ENCODE results near the gene NOX5. TPM values are rescaled to one million over a fixed set of nuclear protein-coding genes. Genes with fewer than 3 reads are reported as not detected.

The NOX5 gene
- total RNA-seq, 2 experiments from 2014 or later = not detected

GRCh38 chr15:69013726-69014406 lies 629 bp upstream of the NOX5 start:
- ChIA-PET POLR2A (no interaction called here), CTCF (no interaction called here)
- no peak overlapping the region for H3K27ac Mint-ChIP-seq
- DNase-seq = no peak
- H3K4me1 Mint-ChIP-seq (ENCODE audit: low read depth) = no peaks in the 10 kb centered on the region
- no peaks in the 10 kb centered on the region for H3K4me1 ChIP-seq (ENCODE audit: insufficient read depth, low read length)
- no peaks in the 10 kb centered on the region for H3K36me3 ChIP-seq (ENCODE audit: insufficient read depth, low read length)
- ATAC-seq (ENCODE audit: poor library complexity) = no peak
- peaks cover 10% of the 10 kb centered on the region for H3K9me3 Mint-ChIP-seq
- TF ChIP-seq CTCF (IDR thresholded peaks at IDR 0.05) = no peak
- peaks cover 0 to 6% of the 10 kb centered on the region in 2 experiments for H3K27me3 ChIP-seq (ENCODE audit: control insufficient read depth in 1 of 2, insufficient read depth in 2 of 2, low read length in 2 of 2)
- no peak overlapping the region for H3K4me3 Mint-ChIP-seq
- intact Hi-C loops (cut with DNase I, micrococcal nuclease) = no loop called here
- no peak overlapping the region for H3K4me3 ChIP-seq (ENCODE audit: low read length)
- peaks cover 11 to 17% of the 10 kb centered on the region in 2 experiments for H3K9me3 ChIP-seq (ENCODE audit: control insufficient read depth in 1 of 2, insufficient read depth in 1 of 2, low read length in 2 of 2)
- H3K36me3 Mint-ChIP-seq (ENCODE audit: low read depth) = peaks cover 6% of the 10 kb centered on the region
- peaks cover 7% of the 10 kb centered on the region for H3K27me3 Mint-ChIP-seq
- H3K27ac ChIP-seq (ENCODE audit: low read depth in 1 of 2, low read length in 2 of 2) = no peak overlapping the region

- H3K27me3 Mint-ChIP-seq = peaks cover 7% of the 10 kb centered on the region
- ChIA-PET POLR2A (no interaction called here), CTCF (interaction anchor here (0.6 kb wide), 1 partner anchor 1292 kb away, joined by 3 read pairs; no protein-coding TSS in a partner anchor)
- H3K4me1 ChIP-seq (ENCODE audit: insufficient read depth, low read length) = no peaks in the 10 kb centered on the region
- no peak for TF ChIP-seq CTCF (IDR thresholded peaks at IDR 0.05)
- peaks cover 0 to 8% of the 10 kb centered on the region in 2 experiments for H3K9me3 ChIP-seq (ENCODE audit: control insufficient read depth in 1 of 2, insufficient read depth in 1 of 2, low read length in 2 of 2)
- no peak overlapping the region for H3K4me3 Mint-ChIP-seq
- no peak for ATAC-seq (ENCODE audit: poor library complexity)
- H3K36me3 ChIP-seq (ENCODE audit: insufficient read depth, low read length) = no peaks in the 10 kb centered on the region
- no peak overlapping the region for H3K4me3 ChIP-seq (ENCODE audit: low read length)
- H3K36me3 Mint-ChIP-seq (ENCODE audit: low read depth) = no peaks in the 10 kb centered on the region
- H3K4me1 Mint-ChIP-seq (ENCODE audit: low read depth) = no peaks in the 10 kb centered on the region
- H3K27ac Mint-ChIP-seq = no peak overlapping the region
- no peak overlapping the region for H3K27ac ChIP-seq (ENCODE audit: low read depth in 1 of 2, low read length in 2 of 2)
- no peak for DNase-seq
- H3K9me3 Mint-ChIP-seq = peaks cover 2% of the 10 kb centered on the region
- intact Hi-C loops (cut with DNase I, micrococcal nuclease) = no loop called here
- H3K27me3 ChIP-seq (ENCODE audit: control insufficient read depth in 1 of 2, insufficient read depth in 2 of 2, low read length in 2 of 2) = peaks cover 0 to 6% of the 10 kb centered on the region in 2 experiments
Measured at GRCh38 chr15:69015591-69015990, 1.1 kb downstream of the NOX5 start.

GRCh38 chr15:69016021-69016595 lies 1.6 kb downstream of the NOX5 start:
- Histone ChIP-seq H3K9me3 (ENCODE audit: control insufficient read depth in 1 of 2, insufficient read depth in 1 of 2, low read length in 2 of 2) (peaks cover 0 to 2% of the 10 kb centered on the region in 2 experiments), H3K4me1 (ENCODE audit: insufficient read depth, low read length) (no peaks in the 10 kb centered on the region), H3K4me3 (ENCODE audit: low read length) (no peak overlapping the region), H3K27me3 (ENCODE audit: control insufficient read depth in 1 of 2, insufficient read depth in 2 of 2, low read length in 2 of 2) (peaks cover 0 to 3% of the 10 kb centered on the region in 2 experiments), H3K36me3 (ENCODE audit: insufficient read depth, low read length) (no peaks in the 10 kb centered on the region), H3K27ac (ENCODE audit: low read depth in 1 of 2, low read length in 2 of 2) (no peak overlapping the region)
- ChIA-PET CTCF (no interaction called here), POLR2A (no interaction called here)
- no peaks in the 10 kb centered on the region for H3K36me3 Mint-ChIP-seq (ENCODE audit: low read depth)
- ATAC-seq (ENCODE audit: poor library complexity) = no peak
- H3K9me3 Mint-ChIP-seq = peaks cover 2% of the 10 kb centered on the region
- H3K4me3 Mint-ChIP-seq = no peak overlapping the region
- H3K27me3 Mint-ChIP-seq = peaks cover 7% of the 10 kb centered on the region
- intact Hi-C loops (cut with DNase I, micrococcal nuclease) = no loop called here
- TF ChIP-seq CTCF (IDR thresholded peaks at IDR 0.05) = no peak
- no peak overlapping the region for H3K27ac Mint-ChIP-seq
- no peaks in the 10 kb centered on the region for H3K4me1 Mint-ChIP-seq (ENCODE audit: low read depth)
- DNase-seq = no peak

Measured in CD4-positive, alpha-beta T cell (primary cell).